ENCODE measurements around the gene PRKAG3. TPM values are rescaled to one million over a fixed set of nuclear protein-coding genes. Genes with fewer than 3 reads are reported as not detected.

The PRKAG3 gene
- polyA plus RNA-seq, 1 of the 3 experiments (the other 2 are of a cell fraction) = not detected

DNA sequence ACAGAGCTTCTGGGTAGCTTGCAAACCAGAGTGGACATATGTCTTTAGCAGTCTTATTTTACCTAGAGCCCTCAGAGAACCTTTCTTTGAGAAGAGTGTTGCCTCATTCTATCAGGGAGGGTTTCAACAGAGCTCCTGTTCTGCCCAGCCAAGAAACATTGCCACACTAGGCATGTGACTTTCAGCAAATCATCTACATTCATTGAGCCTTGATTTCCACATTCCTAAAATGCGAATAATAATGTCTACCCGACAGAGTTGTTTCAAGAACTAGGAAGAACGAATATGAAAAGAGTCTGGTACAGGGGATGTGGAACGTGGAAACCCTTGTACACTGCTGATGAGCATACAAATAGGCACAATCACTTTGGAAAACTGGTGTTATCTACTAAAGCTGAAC is 7.8 kb upstream of the PRKAG3 start:
- no peak overlapping the region for H3K4me2 ChIP-seq
- H2AFZ ChIP-seq (ENCODE audit: low read depth) = no peak overlapping the region
- no peaks in the 10 kb centered on the region for H3K36me3 ChIP-seq (replicated peaks in 1 of 2; ENCODE audit: control insufficient read depth in 1 of 2, insufficient read depth in 2 of 2, low read length in 1 of 2)
- WGBS (ENCODE audit: low lambda C conversion rate) = 31% methylated on average over 4 of the region's 4 CpGs
- no peaks in the 10 kb centered on the region for H3K9me3 ChIP-seq
- no peak overlapping the region for H3K4me3 ChIP-seq (ENCODE audit: low read depth in 2 of 2, low read length in 1 of 2)
- no peak overlapping the region for H3K27ac ChIP-seq (ENCODE audit: low read depth in 2 of 2, low read length in 1 of 2)
- H3K4me1 ChIP-seq (ENCODE audit: control insufficient read depth in 1 of 2, insufficient read depth in 2 of 2, low read depth in 1 of 2, low read length in 1 of 2) = peaks cover 0 to 4% of the 10 kb centered on the region in 2 experiments; a peak in 2 of 4 replicates
- no peaks in the 10 kb centered on the region for H3K79me2 ChIP-seq (ENCODE audit: insufficient read depth)
- POLR2A ChIA-PET = no interaction called here
- no peaks in the 10 kb centered on the region for H3F3A ChIP-seq (replicated peaks; ENCODE audit: insufficient read depth)
- no peak overlapping the region for H3K9ac ChIP-seq
- CTCF ChIA-PET = interaction anchor here (2.6 to 2.7 kb wide), 2 partner anchors 8 to 10 kb away, joined by 7 to 14 read pairs; no protein-coding TSS in a partner anchor
- TF ChIP-seq EZH2phosphoT487 (IDR thresholded peaks at IDR 0.05; ENCODE audit: borderline replicate concordance, low read depth) (no peak), GATA2 (CRISPR knock-in tag; IDR thresholded peaks at IDR 0.05) (no peak), MXI1 (IDR thresholded peaks at IDR 0.05; ENCODE audit: low read depth, low read length) (no peak), RXRA (IDR thresholded peaks at IDR 0.05; ENCODE audit: borderline replicate concordance, low read depth) (no peak), TAF1 (IDR thresholded peaks at IDR 0.05; ENCODE audit: borderline replicate concordance, low read depth, low read length) (no peak), RFX5 (IDR thresholded peaks at IDR 0.05; ENCODE audit: low read length) (no peak), FOXM1 (IDR thresholded peaks at IDR 0.05; ENCODE audit: low read depth) (no peak), TCF12 (IDR thresholded peaks at IDR 0.05) (no peak), GABPA (IDR thresholded peaks at IDR 0.05; ENCODE audit: low read depth) (no peak), SMC3 (IDR thresholded peaks at IDR 0.05; ENCODE audit: low read depth, low read length) (no peak), TEAD4 (IDR thresholded peaks at IDR 0.05; ENCODE audit: borderline replicate concordance, insufficient read depth) (no peak), FOSL2 (IDR thresholded peaks at IDR 0.05; ENCODE audit: borderline replicate concordance, low read depth) (no peak)
- TF ChIP-seq, protein P1, sequence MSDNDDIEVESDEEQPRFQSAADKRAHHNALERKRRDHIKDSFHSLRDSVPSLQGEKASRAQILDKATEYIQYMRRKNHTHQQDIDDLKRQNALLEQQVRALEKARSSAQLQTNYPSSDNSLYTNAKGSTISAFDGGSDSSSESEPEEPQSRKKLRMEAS (IDR thresholded peaks at IDR 0.05; ENCODE audit: low read depth) = no peak
- TF ChIP-seq, protein P2, sequence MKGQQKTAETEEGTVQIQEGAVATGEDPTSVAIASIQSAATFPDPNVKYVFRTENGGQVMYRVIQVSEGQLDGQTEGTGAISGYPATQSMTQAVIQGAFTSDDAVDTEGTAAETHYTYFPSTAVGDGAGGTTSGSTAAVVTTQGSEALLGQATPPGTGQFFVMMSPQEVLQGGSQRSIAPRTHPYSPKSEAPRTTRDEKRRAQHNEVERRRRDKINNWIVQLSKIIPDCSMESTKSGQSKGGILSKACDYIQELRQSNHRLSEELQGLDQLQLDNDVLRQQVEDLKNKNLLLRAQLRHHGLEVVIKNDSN (IDR thresholded peaks at IDR 0.05; ENCODE audit: borderline replicate concordance, low read depth) = no peak
- TF ChIP-seq, protein P3, sequence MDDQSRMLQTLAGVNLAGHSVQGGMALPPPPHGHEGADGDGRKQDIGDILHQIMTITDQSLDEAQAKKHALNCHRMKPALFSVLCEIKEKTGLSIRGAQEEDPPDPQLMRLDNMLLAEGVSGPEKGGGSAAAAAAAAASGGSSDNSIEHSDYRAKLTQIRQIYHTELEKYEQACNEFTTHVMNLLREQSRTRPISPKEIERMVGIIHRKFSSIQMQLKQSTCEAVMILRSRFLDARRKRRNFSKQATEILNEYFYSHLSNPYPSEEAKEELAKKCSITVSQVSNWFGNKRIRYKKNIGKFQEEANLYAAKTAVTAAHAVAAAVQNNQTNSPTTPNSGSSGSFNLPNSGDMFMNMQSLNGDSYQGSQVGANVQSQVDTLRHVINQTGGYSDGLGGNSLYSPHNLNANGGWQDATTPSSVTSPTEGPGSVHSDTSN (IDR thresholded peaks at IDR 0.05) = no peak
- TF ChIP-seq, protein P4, sequence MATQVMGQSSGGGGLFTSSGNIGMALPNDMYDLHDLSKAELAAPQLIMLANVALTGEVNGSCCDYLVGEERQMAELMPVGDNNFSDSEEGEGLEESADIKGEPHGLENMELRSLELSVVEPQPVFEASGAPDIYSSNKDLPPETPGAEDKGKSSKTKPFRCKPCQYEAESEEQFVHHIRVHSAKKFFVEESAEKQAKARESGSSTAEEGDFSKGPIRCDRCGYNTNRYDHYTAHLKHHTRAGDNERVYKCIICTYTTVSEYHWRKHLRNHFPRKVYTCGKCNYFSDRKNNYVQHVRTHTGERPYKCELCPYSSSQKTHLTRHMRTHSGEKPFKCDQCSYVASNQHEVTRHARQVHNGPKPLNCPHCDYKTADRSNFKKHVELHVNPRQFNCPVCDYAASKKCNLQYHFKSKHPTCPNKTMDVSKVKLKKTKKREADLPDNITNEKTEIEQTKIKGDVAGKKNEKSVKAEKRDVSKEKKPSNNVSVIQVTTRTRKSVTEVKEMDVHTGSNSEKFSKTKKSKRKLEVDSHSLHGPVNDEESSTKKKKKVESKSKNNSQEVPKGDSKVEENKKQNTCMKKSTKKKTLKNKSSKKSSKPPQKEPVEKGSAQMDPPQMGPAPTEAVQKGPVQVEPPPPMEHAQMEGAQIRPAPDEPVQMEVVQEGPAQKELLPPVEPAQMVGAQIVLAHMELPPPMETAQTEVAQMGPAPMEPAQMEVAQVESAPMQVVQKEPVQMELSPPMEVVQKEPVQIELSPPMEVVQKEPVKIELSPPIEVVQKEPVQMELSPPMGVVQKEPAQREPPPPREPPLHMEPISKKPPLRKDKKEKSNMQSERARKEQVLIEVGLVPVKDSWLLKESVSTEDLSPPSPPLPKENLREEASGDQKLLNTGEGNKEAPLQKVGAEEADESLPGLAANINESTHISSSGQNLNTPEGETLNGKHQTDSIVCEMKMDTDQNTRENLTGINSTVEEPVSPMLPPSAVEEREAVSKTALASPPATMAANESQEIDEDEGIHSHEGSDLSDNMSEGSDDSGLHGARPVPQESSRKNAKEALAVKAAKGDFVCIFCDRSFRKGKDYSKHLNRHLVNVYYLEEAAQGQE (IDR thresholded peaks at IDR 0.05; ENCODE audit: low read depth, low read length) = no peak
- DNase-seq = no peak
- no peaks in the 10 kb centered on the region for H3K9me2 ChIP-seq
- no peaks in the 10 kb centered on the region; the same call in 1 of the 2 replicates for H3K27me3 ChIP-seq (ENCODE audit: insufficient read depth)
- H4K20me1 ChIP-seq (ENCODE audit: insufficient read depth) = no peaks in the 10 kb centered on the region

Measured in SK-N-SH (cell line).